Neural cell (in vitro differentiated cells): ENCODE measurements around the gene BCKDHB.

Experiments
- CTCF ChIP-seq: fragments of 450-650 bp; IDR thresholded peaks from 2 replicates; pipeline ENCODE4 v1.5.1; 2014; ENCODE audit warnings: antibody characterized with exemption, mild to moderate bottlenecking, moderate library complexity; ENCODE audit not compliant: poor library complexity, severe bottlenecking
- EZH2 ChIP-seq: fragments of 200-600, 300-800 bp; shearing (Covaris generic), sonication (generic); IDR thresholded peaks from 2 replicates; pipeline ENCODE4 v1.6.1; 2014; ENCODE audit warnings: antibody characterized with exemption, low read length, borderline replicate concordance, mild to moderate bottlenecking; ENCODE audit not compliant: insufficient read depth, poor library complexity, severe bottlenecking
- SMC3 ChIP-seq: fragments of 450-650 bp; conservative IDR thresholded peaks from 2 replicates; pipeline ENCODE4 v1.6.1; 2014; ENCODE audit warnings: antibody characterized with exemption, mild to moderate bottlenecking, moderate library complexity; ENCODE audit not compliant: poor library complexity

DNA sequence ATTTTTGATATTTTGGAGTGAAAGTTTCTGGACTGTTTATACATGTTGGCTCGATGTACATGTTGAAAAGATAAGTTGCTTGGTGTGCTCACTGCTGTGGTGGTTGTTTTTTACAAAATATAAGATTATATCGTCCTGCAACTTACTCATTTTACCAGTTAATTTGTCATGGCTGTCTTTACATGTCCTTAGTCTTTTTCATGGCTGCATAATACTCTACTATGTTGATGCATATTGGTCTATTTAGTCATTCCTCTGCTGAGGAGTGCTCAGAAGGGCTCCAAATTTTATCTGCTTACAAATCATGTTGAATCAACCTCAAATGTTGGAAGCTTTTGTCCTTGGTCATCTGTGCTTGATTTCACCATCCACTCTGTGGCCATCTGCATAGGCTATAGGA is 164.6 kb downstream of the BCKDHB start:
- TF ChIP-seq CTCF (no peak), SMC3 (no peak), EZH2 (no peak)
